GM15510 (cell line): ENCODE data around the gene BEST2.
A peak's percentile ranks its signal among the peaks of the same experiment; 100 is the strongest.

Source experiments
- POLR2A ChIP-seq: IDR thresholded peaks from 3 replicates; pipeline ENCODE4 v1.6.1; 2011; ENCODE audit warnings: borderline replicate concordance; ENCODE audit not compliant: insufficient read length; ENCODE audit errors: extremely low read depth

BEST2 gene

GRCh38 chr19:12751635-12752034, at the start of gene BEST2:
TSS of gene BEST2 (plus strand) at chr19:12751791. CDS start at chr19:12752593, 802 bp downstream.
- no peak for TF ChIP-seq POLR2A

- TF ChIP-seq POLR2A: no peak
These were observed 48.5 kb upstream of the BEST2 start for GRCh38 chr19:12703046-12703445.

DNA sequence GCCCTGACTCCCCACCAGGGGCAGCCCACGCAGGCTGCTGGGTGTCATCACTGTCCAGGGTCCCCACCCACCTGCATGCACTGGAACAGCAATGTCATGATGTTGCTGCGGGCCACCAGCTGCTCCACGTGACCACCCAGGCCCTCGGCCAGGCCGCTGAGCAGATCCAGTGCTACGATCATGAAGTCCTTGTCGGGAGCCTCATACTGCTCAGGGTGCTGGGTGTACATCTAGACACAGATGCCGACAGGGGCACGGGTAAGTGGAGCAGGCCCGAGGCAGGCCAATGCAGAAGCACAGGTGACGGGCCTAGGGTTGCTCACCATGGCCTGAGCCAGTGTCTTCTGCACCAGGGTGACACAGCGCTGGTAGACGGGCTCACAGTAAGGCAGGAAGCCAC, 46.4 kb upstream of the BEST2 start:
- TF ChIP-seq POLR2A: no peak

- no peak for TF ChIP-seq POLR2A
These were observed 45.8 kb upstream of the BEST2 start for GRCh38 chr19:12705654-12706331.

GRCh38 chr19:12706332-12706718, 45.3 kb upstream of the BEST2 start:
- no peak for TF ChIP-seq POLR2A

DNA sequence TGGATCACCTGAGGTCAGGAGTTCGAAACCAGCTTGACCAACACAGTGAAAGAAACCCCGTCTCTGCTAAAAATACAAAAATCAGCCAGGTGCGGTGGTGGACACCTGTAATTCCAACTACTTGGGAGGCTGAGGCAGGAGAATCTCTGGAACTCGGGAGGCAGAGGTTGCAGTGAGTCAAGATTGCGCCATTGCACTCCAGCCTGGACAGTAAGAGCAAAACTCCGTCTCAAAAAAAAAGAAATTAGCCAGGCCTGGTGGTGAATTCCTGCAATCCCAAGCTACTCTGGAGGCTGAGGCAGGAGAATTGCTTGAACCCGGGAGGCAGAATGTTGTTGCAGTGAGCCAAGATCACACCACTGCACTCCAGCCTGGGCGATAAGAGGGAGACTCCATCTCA, 43.0 kb upstream of the BEST2 start:
- no peak for TF ChIP-seq POLR2A

GRCh38 chr19:12711187-12711586, 40.4 kb upstream of the BEST2 start:
- no peak for TF ChIP-seq POLR2A

DNA sequence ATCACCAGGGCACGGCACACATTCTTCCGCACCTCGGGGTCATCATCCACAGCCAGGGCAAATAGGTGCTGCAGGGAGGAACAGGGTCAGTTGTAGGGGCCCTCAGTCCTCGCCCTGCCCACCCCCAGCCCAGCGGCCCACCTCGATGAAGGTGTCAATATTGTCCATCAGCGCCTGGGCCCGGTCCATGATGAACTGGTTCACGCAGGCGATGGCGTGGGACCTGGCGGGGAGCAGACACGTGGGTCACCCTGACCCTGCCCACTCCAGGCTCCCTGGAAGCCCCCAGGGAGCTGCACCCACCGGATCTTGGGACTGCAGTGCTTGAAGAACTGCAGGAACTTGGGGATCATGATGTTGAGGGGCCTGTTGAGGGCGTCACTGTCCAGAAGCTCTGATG, 36.5 kb upstream of the BEST2 start:
- TF ChIP-seq POLR2A: no peak

DNA sequence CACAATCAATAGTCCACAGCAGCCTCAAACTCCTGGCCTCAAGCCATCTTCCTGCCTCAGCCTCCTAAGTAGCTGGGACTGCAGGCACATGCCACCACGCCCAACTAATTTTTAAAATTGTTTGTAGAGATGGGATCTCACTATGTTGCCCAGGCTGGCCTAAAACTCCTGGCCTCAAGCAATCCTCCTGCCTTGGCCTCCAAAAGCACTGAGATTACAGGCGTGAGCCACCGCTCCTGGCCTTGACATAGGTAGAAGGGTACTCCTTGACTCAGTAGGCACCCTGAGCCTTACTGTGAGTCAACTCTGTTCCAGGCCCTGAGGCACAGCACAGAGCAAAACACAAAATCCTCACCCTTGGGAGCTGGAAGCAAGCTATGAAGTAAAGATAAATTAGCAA, 35.7 kb upstream of the BEST2 start:
- no peak for TF ChIP-seq POLR2A

GRCh38 chr19:12720296-12720695, 31.3 kb upstream of the BEST2 start:
- TF ChIP-seq POLR2A: no peak

DNA sequence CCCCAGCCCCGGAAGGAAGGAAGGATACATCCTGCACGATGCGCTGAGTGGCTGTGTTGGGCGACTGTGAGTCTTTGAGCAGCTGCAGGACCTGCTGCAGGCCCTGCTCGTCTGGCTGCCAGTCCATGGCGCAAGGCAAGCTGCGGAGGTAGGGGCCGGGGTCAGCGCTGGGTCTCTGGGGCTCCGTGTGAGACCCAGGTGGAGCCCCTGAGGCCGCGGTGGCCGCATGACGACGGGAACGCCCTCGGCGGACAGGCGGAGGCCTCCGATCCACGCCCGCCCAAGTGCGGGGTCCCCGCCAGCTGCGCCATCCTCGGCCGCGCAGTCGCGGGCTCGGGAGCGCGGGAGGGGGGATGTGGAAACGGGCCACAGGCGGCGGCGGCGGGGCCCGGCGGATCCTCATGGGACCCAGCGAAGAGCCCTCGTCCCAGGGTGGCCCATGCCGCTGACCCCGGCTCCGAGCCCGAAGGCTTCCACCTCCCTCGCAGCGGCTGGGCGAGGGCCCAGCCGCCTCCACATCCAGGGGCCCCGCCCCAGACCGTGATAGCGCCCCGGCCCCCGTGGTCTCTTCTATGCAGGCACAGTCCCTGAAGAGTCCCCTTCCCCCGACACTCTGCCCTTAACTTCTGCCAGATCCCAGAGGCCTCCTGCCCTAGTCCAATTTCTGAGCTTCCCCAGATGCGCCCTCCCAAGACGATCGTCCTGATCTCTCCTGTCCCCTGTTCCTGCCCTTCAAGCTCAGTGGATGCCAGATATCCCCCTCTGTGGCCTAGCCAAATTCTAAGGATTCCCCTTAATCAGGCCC, 30.5 kb upstream of the BEST2 start:
- TF ChIP-seq POLR2A: no peak

DNA sequence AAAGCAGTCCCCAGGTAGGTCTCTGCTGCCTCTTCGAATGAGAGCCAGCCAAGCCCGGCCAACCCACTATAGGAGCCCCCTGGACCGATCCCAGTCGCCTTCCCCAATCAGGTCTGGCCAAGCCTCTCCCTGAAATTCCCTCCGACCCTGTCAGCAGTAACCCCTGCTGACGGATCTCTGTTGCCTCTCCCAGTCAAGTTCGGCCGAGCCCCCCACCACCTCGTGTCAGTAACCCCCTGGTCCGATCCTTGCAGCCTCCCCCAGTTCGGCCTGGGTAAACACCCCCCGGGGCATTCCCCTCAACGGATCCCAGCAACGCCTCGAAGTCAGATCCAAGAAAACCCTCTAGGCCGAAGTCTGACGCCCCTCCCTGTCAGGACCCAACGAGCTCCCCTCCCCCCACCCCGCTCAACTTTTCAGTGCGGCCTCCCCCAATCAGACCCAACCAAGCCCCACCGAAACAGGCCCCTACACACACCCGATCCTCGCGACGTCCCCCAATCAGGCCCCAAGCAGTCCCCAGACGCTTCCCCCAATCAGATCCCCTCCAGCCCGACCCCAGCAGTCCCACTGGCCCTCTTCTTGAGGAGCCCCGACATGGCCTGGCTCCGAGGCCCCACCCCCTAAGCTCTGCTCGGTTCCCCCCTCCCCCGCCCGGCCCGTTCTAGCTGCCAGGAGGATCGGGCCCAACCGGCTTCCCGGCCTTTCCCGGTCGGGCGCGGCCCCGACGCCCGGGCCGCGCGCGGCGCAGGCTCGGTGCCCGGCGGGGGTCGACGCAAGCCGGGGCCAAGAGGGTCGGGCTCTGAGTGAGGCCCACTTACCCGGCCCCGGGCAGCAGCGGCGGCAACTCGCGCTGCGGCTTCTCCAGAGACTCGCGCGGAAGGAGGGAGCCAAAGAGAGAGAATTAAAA, 29.7 kb upstream of the BEST2 start:
- no peak for TF ChIP-seq POLR2A

GRCh38 chr19:12722566-12723380, 28.8 kb upstream of the BEST2 start:
- TF ChIP-seq POLR2A: peak; percentile 43

- no peak for TF ChIP-seq POLR2A
These were observed 28.3 kb upstream of the BEST2 start for GRCh38 chr19:12723381-12723640.

GRCh38 chr19:12723641-12724426, 27.8 kb upstream of the BEST2 start, which contains the start of gene TNPO2:
TSS of gene TNPO2 (minus strand) at chr19:12723932. CDS start at chr19:12720977, 2,955 bp downstream.
- TF ChIP-seq POLR2A: peak; percentile 61

DNA sequence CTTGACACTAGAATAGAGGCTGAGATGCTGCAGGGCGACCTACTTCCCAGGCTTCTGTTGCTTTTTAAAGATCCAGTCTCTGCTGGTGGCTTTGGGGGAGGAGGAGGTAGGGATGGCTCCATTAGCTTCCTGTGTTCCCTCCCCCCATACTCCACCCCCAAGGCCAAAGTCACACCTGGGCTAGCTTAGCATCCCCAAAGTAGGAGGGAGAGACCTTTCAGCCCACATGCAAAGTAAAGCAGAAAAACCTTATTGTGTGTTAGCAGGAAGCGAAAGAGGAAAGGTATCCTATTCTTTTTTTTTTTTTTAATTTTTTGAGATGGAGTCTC, 24.6 kb upstream of the BEST2 start:
- TF ChIP-seq POLR2A: no peak
